ENCODE results near the gene KDM1B.

The KDM1B gene

GRCh38 chr6:18240230-18240629 is 85.0 kb downstream of the KDM1B start:
- no peak for DNase-seq

- DNase-seq: no peak
These were observed 86.2 kb downstream of the KDM1B start for GRCh38 chr6:18241208-18242038.

- no peak for DNase-seq
These were observed 87.0 kb downstream of the KDM1B start for GRCh38 chr6:18242062-18242851.

- DNase-seq: no peak
These were observed 88.2 kb downstream of the KDM1B start for GRCh38 chr6:18243302-18243893.

- no peak for DNase-seq
These were observed 89.0 kb downstream of the KDM1B start for GRCh38 chr6:18244251-18244650.

GRCh38 chr6:18245079-18245478 is 89.9 kb downstream of the KDM1B start:
- no peak for DNase-seq

GRCh38 chr6:18245642-18246041 is 90.4 kb downstream of the KDM1B start:
- no peak for DNase-seq

GRCh38 chr6:18246205-18246604 is 91.0 kb downstream of the KDM1B start:
- no peak for DNase-seq

GRCh38 chr6:18247002-18247401 is 91.8 kb downstream of the KDM1B start:
- DNase-seq: no peak

- DNase-seq: no peak
These were observed 93.5 kb downstream of the KDM1B start for GRCh38 chr6:18248698-18249097.

GRCh38 chr6:18249271-18249670 is 94.0 kb downstream of the KDM1B start:
- DNase-seq: no peak

GRCh38 chr6:18253635-18254034 is 98.4 kb downstream of the KDM1B start:
- no peak for DNase-seq

- DNase-seq: no peak
These were observed 99.6 kb downstream of the KDM1B start for GRCh38 chr6:18254793-18255192.

GRCh38 chr6:18259675-18260447 is 104.6 kb downstream of the KDM1B start:
- no peak for DNase-seq

- DNase-seq: no peak
These were observed 105.4 kb downstream of the KDM1B start for GRCh38 chr6:18260448-18261106.

GRCh38 chr6:18261877-18262276 is 106.7 kb downstream of the KDM1B start:
- DNase-seq: no peak

GRCh38 chr6:18262702-18263417 is 107.6 kb downstream of the KDM1B start:
- DNase-seq: no peak

GRCh38 chr6:18263418-18264218 is 108.4 kb downstream of the KDM1B start:
- no peak for DNase-seq

GRCh38 chr6:18264219-18264922 is 109.1 kb downstream of the KDM1B start, which contains the start of gene DEK:
TSS of gene DEK (minus strand) at chr6:18264530. CDS start at chr6:18263987, 543 bp downstream.
- peak; percentile 83 for DNase-seq

GRCh38 chr6:18264923-18265377 is 109.7 kb downstream of the KDM1B start:
- DNase-seq: no peak

Data from effector CD8-positive, alpha-beta T cell (primary cell).